ENCODE results near the gene SMS.

Gene SMS

DNA sequence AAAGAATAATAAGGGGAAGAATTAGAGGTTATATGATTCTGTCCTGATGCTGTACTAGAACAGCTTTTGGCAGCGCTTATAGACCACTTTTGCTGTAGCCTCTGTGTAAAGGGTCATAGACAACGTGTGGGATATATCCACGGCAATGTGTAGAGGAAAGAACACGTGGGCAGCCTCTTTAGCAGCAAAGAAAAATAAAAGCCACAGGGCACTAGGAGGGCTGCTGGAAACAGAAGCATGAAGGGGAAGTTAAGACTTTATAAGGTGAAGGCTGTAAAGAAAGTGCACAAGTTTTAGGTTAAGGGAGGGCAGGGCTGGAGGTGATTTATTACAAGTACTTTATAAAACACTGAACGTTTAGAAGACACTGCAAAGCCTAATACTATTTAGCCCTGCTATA lies 71.5 kb downstream of the SMS start:
- Histone ChIP-seq H3K36me3 (ENCODE audit: control insufficient read depth, low read length) (no peaks in the 10 kb centered on the region), H3K4me3 (ENCODE audit: low read length) (no peak overlapping the region), H3K27me3 (ENCODE audit: control insufficient read depth, low read length) (no peaks in the 10 kb centered on the region), H3K9me3 (ENCODE audit: control insufficient read depth, insufficient read depth, low read length) (no peaks in the 10 kb centered on the region), H4K20me1 (ENCODE audit: control insufficient read depth, insufficient read depth, low read depth, low read length) (no peaks in the 10 kb centered on the region), H3F3A (ENCODE audit: control insufficient read depth, insufficient read depth) (no peaks in the 10 kb centered on the region), H3K27ac (ENCODE audit: low read depth, low read length) (no peak overlapping the region), H3K9me2 (replicated peaks; ENCODE audit: control insufficient read depth, low read length) (no peaks in the 10 kb centered on the region), H3K79me2 (ENCODE audit: control insufficient read depth, low read length) (no peaks in the 10 kb centered on the region), H3K4me2 (ENCODE audit: low read length) (no peak overlapping the region), H3K4me1 (ENCODE audit: control insufficient read depth, low read length) (no peaks in the 10 kb centered on the region)
- TF ChIP-seq, protein P1, sequence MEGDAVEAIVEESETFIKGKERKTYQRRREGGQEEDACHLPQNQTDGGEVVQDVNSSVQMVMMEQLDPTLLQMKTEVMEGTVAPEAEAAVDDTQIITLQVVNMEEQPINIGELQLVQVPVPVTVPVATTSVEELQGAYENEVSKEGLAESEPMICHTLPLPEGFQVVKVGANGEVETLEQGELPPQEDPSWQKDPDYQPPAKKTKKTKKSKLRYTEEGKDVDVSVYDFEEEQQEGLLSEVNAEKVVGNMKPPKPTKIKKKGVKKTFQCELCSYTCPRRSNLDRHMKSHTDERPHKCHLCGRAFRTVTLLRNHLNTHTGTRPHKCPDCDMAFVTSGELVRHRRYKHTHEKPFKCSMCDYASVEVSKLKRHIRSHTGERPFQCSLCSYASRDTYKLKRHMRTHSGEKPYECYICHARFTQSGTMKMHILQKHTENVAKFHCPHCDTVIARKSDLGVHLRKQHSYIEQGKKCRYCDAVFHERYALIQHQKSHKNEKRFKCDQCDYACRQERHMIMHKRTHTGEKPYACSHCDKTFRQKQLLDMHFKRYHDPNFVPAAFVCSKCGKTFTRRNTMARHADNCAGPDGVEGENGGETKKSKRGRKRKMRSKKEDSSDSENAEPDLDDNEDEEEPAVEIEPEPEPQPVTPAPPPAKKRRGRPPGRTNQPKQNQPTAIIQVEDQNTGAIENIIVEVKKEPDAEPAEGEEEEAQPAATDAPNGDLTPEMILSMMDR (IDR thresholded peaks at IDR 0.05; ENCODE audit: low read depth, low read length, poor library complexity, severe bottlenecking), result no peak
- no peak for TF ChIP-seq EZH2phosphoT487 (IDR thresholded peaks at IDR 0.05; ENCODE audit: borderline replicate concordance, low read length)

DNA sequence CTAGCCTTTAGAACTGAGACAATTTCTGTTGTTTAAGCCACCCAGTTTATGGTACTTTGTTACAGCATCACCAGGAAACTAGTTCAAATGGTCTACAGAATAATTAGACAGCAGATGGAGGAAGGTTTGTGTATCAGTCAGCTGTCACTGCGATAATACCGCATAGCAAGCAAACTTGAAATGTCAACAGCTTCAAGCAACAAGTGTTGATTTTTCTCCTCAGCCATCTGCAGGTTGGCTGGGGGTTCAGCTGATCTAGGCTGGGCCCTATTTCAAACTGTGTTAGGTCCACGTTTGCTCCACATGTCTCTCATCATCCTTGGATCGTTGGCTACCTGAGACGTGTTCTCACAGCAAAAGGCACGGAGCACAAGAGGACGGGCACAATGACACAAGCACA lies 72.4 kb downstream of the SMS start:
- no peak for TF ChIP-seq EZH2phosphoT487 (IDR thresholded peaks at IDR 0.05; ENCODE audit: borderline replicate concordance, low read length)
- TF ChIP-seq, protein P1 (IDR thresholded peaks at IDR 0.05; ENCODE audit: low read depth, low read length, poor library complexity, severe bottlenecking), result no peak
- Histone ChIP-seq H3F3A (ENCODE audit: control insufficient read depth, insufficient read depth) (no peaks in the 10 kb centered on the region), H3K4me3 (ENCODE audit: low read length) (no peak overlapping the region), H3K9me3 (ENCODE audit: control insufficient read depth, insufficient read depth, low read length) (no peaks in the 10 kb centered on the region), H3K4me1 (ENCODE audit: control insufficient read depth, low read length) (no peaks in the 10 kb centered on the region), H3K27me3 (ENCODE audit: control insufficient read depth, low read length) (no peaks in the 10 kb centered on the region), H4K20me1 (ENCODE audit: control insufficient read depth, insufficient read depth, low read depth, low read length) (no peaks in the 10 kb centered on the region), H3K9me2 (replicated peaks; ENCODE audit: control insufficient read depth, low read length) (no peaks in the 10 kb centered on the region), H3K27ac (ENCODE audit: low read depth, low read length) (no peak overlapping the region), H3K4me2 (ENCODE audit: low read length) (no peak overlapping the region), H3K79me2 (ENCODE audit: control insufficient read depth, low read length) (no peaks in the 10 kb centered on the region), H3K36me3 (ENCODE audit: control insufficient read depth, low read length) (no peaks in the 10 kb centered on the region)

DNA sequence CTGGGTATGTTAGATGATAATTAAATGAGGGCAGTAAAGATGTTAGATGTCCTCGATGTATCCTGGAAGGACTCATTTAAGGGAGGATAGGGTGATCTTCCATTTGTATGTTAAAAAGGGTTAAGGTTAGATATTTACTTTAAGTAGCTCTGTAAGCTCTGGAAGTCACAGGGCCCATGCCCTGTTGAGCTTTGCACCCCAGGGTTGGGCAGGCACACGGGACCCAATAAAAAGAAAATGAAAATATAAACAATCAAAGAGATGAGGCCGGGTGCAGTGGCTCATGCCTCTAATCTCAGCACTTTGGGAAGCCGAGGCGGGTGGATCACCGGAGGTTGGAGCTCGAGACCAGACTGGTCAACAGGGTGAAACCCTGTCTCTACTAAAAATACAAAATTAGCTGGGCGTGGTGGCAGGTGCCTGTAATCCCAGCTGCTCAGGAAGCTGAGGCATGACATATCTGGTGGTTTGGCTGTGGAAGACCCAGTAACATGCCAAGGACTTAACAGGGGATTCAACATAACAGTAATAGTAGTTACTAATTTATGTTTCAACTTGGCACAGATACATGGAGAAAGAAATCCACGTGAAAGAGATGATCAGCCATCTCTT lies 74.7 kb downstream of the SMS start:
- Histone ChIP-seq H3K79me2 (ENCODE audit: control insufficient read depth, low read length) (no peaks in the 10 kb centered on the region), H3K27me3 (ENCODE audit: control insufficient read depth, low read length) (no peaks in the 10 kb centered on the region), H3K27ac (ENCODE audit: low read depth, low read length) (no peak overlapping the region), H3K9me2 (replicated peaks; ENCODE audit: control insufficient read depth, low read length) (no peaks in the 10 kb centered on the region), H3K36me3 (ENCODE audit: control insufficient read depth, low read length) (no peaks in the 10 kb centered on the region), H3K4me1 (ENCODE audit: control insufficient read depth, low read length) (no peaks in the 10 kb centered on the region), H3F3A (ENCODE audit: control insufficient read depth, insufficient read depth) (no peaks in the 10 kb centered on the region), H3K4me3 (ENCODE audit: low read length) (no peak overlapping the region), H4K20me1 (ENCODE audit: control insufficient read depth, insufficient read depth, low read depth, low read length) (no peaks in the 10 kb centered on the region), H3K4me2 (ENCODE audit: low read length) (no peak overlapping the region), H3K9me3 (ENCODE audit: control insufficient read depth, insufficient read depth, low read length) (no peaks in the 10 kb centered on the region)
- TF ChIP-seq, protein P1 (IDR thresholded peaks at IDR 0.05; ENCODE audit: low read depth, low read length, poor library complexity, severe bottlenecking), result no peak
- no peak for TF ChIP-seq EZH2phosphoT487 (IDR thresholded peaks at IDR 0.05; ENCODE audit: borderline replicate concordance, low read length)

Measured in DOHH2 (cell line).